ENCODE data around the gene MBP.

GRCh38 chr18:77045677-77046076 is 86.9 kb downstream of the MBP start:
- TF ChIP-seq EZH2 (IDR thresholded peaks at IDR 0.05) (no peak), POLR2AphosphoS5 (IDR thresholded peaks at IDR 0.05; ENCODE audit: borderline replicate concordance, low read depth, low read length) (no peak)
